Chondrocyte (in vitro differentiated cells): Measurements from ENCODE around the gene TMEM208. TPM values are rescaled to one million over a fixed set of nuclear protein-coding genes. Genes with fewer than 3 reads are reported as not detected.

Source experiments
- DNase-seq: peaks from one replicate; pipeline ENCODE4 v3.0.0; 2021; ENCODE audit warnings: mixed read lengths, low spot score
- H3K27ac Mint-ChIP-seq: one replicate; pipeline ENCODE4 v1.8.0; 2021; ENCODE audit warnings: mild to moderate bottlenecking, moderate library complexity, mixed read lengths; ENCODE audit not compliant: unreplicated experiment
- H3K27me3 Mint-ChIP-seq: 2 replicates; pipeline ENCODE4 v1.8.0; 2021; ENCODE audit warnings: low read depth, mixed read lengths
- H3K36me3 Mint-ChIP-seq: 2 replicates; pipeline ENCODE4 v1.8.0; 2021; ENCODE audit warnings: low read depth, mixed read lengths
- H3K4me1 Mint-ChIP-seq: 2 replicates; pipeline ENCODE4 v1.8.0; 2021; ENCODE audit warnings: low read depth, mild to moderate bottlenecking, mixed read lengths
- H3K4me3 Mint-ChIP-seq: one replicate; pipeline ENCODE4 v1.8.0; 2021; ENCODE audit warnings: mild to moderate bottlenecking, moderate library complexity, mixed read lengths; ENCODE audit not compliant: unreplicated experiment
- H3K9me3 Mint-ChIP-seq: 2 replicates; pipeline ENCODE4 v1.8.0; 2021; ENCODE audit warnings: low read depth, mixed read lengths
- total RNA-seq: library from RNA; stranded (reverse); gene quantifications from 3 replicates; pipeline ENCODE4 v1.2.1, GENCODE V29; 2021
- TF ChIP-seq, protein P1 (sequence below): fragments of 200-600 bp; sonication (generic); IDR thresholded peaks from 2 replicates; pipeline ENCODE4 v1.5.0; 2021; ENCODE audit warnings: antibody characterized with exemption, mild to moderate bottlenecking, moderate library complexity

The TMEM208 gene
- total RNA-seq, 1 donor from 2014 or later = 43.2 TPM

DNA sequence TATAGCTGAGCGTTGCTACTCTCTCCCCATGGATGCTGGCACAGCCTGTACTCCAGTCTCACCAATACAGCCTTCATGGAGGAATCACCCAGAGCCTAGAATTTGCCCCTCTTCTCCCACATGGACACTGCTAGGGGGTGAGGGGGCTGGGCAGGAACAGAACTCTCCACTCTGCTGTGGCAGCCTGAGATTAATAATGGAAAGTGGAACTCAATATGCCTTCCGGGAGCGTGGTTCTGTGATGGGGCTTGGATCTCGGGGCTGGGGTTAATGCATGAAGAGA, 23.1 kb downstream of the TMEM208 start:
- Mint-ChIP-seq H3K27ac (no peak overlapping the region), H3K9me3 (no peaks in the 10 kb centered on the region), H3K4me3 (peak overlapping the region; percentile 70), H3K4me1 (peaks cover 29% of the 10 kb centered on the region), H3K27me3 (no peaks in the 10 kb centered on the region), H3K36me3 (no peaks in the 10 kb centered on the region)
- DNase-seq = peak; percentile 39
- TF ChIP-seq, protein P1, sequence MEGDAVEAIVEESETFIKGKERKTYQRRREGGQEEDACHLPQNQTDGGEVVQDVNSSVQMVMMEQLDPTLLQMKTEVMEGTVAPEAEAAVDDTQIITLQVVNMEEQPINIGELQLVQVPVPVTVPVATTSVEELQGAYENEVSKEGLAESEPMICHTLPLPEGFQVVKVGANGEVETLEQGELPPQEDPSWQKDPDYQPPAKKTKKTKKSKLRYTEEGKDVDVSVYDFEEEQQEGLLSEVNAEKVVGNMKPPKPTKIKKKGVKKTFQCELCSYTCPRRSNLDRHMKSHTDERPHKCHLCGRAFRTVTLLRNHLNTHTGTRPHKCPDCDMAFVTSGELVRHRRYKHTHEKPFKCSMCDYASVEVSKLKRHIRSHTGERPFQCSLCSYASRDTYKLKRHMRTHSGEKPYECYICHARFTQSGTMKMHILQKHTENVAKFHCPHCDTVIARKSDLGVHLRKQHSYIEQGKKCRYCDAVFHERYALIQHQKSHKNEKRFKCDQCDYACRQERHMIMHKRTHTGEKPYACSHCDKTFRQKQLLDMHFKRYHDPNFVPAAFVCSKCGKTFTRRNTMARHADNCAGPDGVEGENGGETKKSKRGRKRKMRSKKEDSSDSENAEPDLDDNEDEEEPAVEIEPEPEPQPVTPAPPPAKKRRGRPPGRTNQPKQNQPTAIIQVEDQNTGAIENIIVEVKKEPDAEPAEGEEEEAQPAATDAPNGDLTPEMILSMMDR = no peak

DNA sequence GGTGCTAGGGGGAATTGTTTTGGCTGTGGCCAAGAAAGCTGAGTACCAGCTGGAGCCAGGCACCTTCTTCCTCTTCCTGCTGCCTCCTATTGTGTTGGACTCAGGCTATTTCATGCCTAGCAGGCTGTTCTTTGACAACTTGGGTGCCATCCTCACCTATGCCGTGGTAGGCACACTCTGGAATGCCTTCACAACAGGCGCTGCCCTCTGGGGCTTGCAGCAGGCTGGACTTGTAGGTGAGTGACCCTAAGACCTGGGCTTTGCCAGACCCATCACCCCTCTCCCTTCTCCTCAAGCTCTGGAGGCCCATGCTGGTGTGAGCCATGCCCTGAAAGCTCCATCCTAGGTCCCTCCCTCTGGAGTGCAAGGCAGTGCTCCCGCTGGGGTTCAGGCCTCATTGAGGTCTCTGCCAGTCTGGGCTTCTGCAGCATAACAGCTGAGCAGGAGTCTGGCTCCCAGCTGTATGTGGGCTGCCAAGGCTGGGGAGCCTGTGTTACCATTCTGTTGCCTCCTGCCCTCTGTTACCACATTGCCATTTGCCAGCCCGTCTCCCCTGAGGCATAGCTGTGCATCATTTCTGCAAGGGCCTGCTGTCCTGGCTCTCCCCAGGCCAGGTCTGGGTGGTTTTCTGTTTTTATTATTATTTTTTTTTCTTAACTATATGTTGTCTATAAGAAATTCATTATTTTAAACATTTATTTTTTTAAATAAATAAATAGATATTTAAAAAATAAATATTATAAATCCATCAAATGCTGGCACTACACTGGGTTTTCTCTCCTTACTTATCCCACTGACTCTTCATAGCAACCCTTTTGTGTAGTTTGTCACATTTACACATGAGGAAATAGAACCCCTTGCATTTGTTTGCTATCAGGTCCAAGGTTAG, 25.9 kb downstream of the TMEM208 start:
- H3K9me3 Mint-ChIP-seq = no peaks in the 10 kb centered on the region
- TF ChIP-seq, protein P1 = no peak
- peaks cover 15% of the 10 kb centered on the region for H3K4me1 Mint-ChIP-seq
- no peaks in the 10 kb centered on the region for H3K27me3 Mint-ChIP-seq
- no peak overlapping the region for H3K27ac Mint-ChIP-seq
- H3K4me3 Mint-ChIP-seq = no peak overlapping the region
- DNase-seq = peak; percentile 57
- H3K36me3 Mint-ChIP-seq = peaks cover 7% of the 10 kb centered on the region

DNA sequence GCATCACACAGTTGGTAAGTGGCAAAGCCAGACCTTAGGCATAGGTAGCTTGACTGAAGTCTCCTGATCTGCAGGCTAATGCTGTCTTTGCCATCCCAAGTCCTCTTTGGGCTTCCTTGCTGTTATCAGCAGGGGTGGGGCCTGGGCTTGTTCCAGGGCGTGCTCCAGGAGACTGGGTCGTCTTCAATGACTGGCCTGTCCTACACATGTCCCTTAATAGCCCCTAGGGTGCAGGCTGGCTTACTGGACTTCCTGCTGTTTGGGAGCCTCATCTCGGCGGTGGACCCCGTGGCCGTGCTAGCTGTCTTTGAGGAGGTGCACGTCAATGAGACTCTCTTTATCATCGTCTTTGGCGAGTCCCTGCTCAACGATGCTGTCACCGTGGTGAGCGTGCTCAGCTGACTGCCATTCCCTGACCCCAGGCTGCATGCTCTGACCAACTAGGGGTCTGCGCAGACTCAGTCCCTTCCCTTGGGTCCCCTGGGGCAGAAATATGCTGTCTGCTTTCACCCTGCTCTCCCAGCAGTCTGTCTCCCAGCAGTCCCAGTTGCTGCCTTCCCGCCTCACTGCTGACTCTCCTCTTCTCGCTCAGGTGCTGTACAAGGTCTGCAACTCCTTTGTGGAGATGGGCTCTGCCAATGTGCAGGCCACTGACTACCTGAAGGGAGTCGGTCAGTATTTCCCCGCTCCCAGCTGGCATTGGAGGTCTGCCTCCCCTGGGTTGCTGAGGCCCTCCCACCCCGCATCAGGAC, 28.0 kb downstream of the TMEM208 start:
- DNase-seq = peak; percentile 68

DNA sequence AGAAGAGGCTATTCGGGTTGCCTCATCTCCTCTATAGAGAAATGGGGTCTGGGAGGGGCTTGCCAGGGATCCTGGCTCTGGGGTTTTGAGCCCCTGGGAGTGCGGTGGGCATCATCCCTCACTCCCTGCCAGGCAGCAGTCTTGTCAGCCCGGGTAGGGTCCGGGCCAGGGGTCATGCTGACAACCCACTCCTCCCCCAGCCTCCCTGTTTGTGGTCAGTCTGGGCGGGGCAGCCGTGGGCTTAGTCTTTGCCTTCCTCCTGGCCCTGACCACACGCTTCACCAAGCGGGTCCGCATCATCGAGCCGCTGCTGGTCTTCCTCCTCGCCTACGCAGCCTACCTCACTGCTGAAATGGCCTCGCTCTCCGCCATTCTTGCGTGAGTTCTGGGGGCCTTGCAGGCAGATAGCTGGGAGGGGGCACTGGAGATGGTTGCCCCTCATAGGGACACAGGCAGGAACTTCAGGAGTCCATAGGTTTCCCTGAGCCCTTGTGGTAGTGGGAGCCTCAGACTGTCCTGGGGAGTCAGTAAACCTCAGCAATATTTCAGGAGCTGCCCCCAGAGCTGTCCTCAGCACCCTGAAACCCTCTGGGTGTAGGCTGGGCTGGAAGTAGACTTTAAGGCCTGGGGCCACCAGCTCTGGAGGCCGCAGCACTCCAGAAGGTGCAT, 28.8 kb downstream of the TMEM208 start:
- H3K9me3 Mint-ChIP-seq = no peaks in the 10 kb centered on the region
- peaks cover under 1% of the 10 kb centered on the region for H3K4me1 Mint-ChIP-seq
- no peak overlapping the region for H3K27ac Mint-ChIP-seq
- TF ChIP-seq, protein P1 = no peak
- H3K4me3 Mint-ChIP-seq = no peak overlapping the region
- H3K36me3 Mint-ChIP-seq = peaks cover 7% of the 10 kb centered on the region
- no peaks in the 10 kb centered on the region for H3K27me3 Mint-ChIP-seq
- DNase-seq = peak; percentile 78

More for the DNA sequence above, 28.0 kb downstream of the TMEM208 start:
- no peaks in the 10 kb centered on the region for H3K27me3 Mint-ChIP-seq
- TF ChIP-seq, protein P1 = no peak
- H3K9me3 Mint-ChIP-seq = no peaks in the 10 kb centered on the region
- H3K4me1 Mint-ChIP-seq = peaks cover under 1% of the 10 kb centered on the region
- peaks cover 7% of the 10 kb centered on the region for H3K36me3 Mint-ChIP-seq
- no peak overlapping the region for H3K27ac Mint-ChIP-seq
- no peak overlapping the region for H3K4me3 Mint-ChIP-seq

DNA sequence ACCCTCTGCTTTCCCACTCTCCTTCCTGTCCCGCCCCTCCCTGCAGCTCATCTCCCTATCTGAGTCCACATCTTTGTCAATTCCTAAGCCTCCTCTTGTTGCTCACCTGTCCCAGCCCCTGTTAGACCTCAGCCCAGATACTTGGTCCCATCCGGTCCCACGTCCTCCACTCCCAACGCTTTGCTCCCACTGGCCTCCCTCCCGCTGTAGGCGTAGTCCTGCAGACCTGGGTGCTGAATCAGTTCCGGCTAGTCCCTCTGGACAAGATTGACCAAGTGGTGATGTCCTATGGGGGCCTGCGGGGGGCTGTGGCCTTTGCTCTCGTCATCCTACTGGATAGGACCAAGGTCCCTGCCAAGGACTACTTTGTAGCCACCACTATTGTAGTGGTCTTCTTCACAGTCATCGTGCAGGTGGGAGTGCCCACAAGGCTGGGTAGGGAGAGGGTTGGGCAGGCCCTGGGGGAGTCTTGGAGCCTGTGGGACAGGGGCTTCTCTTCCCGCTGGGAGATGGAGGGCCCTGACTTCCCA, 29.8 kb downstream of the TMEM208 start:
- Mint-ChIP-seq H3K4me1 (peaks cover 4% of the 10 kb centered on the region), H3K27me3 (no peaks in the 10 kb centered on the region), H3K9me3 (no peaks in the 10 kb centered on the region), H3K27ac (no peak overlapping the region), H3K36me3 (peaks cover 7% of the 10 kb centered on the region), H3K4me3 (no peak overlapping the region)
- peak; percentile 77 for DNase-seq
- TF ChIP-seq, protein P1 = no peak
